HG03196 (cell line): ENCODE measurements around the gene SLC23A3.
"Not testable (repeated sequence)": the region's sequence is repeated elsewhere in the genome, so short reads cannot be mapped to it uniquely, and the experiment has no call there.

Experiments
- ATAC-seq: cut with Tn5 transposase; IDR thresholded peaks from one replicate; pipeline ENCODE4 v1.9.1; 2021; ENCODE audit not compliant: unreplicated experiment

The SLC23A3 gene

GRCh38 chr2:219205165-219205538 is 35.3 kb upstream of the SLC23A3 start:
- no peak for ATAC-seq

DNA sequence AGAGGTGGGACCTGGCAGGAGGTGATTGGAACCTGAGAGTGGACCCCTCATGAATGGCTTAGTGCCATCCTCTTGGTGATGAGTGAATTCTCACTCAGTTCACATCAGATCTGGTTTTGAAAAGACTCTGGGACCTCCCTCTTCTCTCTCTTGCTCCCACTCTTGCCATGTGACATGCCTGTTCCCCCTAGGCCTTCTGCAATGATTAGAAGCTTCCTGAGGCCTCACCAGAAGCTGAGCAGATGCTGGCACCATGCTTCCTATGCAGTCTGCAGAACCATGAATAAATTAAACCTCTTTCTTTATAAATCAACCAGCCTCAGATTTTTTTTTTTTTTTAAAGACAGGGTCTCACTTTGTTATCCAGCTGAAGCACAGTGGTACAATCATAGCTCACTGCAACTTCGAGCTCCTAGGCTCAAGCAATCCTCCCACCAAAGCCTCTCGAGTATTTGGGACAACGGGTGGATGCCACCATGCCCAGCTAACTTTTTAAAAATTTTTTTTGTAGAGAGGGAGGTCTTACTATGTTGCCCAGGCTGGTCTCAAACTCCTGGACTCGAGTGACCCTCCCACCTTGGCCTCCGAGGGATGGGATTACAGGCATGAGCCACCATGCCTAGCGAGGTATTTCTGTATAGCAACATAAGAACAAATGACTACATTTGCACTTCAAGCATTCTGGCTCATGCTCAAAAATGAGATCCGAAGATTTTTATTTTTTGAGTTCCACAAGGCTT is 34.8 kb upstream of the SLC23A3 start:
- no peak for ATAC-seq

- ATAC-seq: not testable (repeated sequence)
Measured at GRCh38 chr2:219201331-219201730, 31.5 kb upstream of the SLC23A3 start.

GRCh38 chr2:219200502-219201326 is 30.9 kb upstream of the SLC23A3 start:
- ATAC-seq: not testable (repeated sequence)

GRCh38 chr2:219199470-219200211 is 29.8 kb upstream of the SLC23A3 start:
- ATAC-seq: no peak

DNA sequence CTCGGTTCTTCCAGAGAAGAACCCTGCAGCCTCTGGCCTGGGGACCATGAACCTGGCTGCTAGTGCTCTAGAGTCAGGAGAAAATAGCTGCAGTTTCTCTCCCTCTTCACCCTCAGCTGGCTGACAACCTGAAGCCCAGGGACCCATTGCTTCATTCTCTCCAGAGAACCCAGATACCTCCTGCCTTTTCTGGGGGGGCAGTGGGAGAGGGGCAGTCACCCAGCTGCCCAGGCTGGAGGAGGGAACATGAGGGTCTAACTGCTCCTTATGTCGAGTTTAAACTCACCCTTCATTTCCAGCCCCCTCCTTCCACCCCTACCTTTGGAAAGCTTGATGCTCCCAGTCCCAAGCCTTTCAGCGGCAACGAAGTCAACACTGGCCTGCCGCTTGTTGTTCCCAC is 29.1 kb upstream of the SLC23A3 start:
- no peak for ATAC-seq

DNA sequence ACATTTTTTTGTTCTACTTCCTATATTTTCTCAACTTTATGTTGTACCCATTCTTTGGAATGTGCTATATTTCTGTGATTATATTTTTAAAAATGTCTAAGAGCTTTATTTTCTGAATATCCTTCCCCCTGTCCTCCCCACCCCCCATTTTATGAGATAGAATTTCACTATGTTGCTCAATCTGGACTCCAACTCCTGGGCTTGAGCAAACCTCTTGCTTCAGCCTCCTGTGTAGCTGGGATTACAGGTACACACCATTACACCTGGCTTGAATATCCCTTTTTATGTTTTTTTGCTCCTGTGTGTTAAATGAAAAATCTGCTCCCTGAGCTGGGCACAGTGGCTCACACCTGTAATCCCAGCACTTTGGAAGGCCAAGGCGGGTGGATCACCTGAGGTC is 27.6 kb upstream of the SLC23A3 start:
- ATAC-seq: no peak

DNA sequence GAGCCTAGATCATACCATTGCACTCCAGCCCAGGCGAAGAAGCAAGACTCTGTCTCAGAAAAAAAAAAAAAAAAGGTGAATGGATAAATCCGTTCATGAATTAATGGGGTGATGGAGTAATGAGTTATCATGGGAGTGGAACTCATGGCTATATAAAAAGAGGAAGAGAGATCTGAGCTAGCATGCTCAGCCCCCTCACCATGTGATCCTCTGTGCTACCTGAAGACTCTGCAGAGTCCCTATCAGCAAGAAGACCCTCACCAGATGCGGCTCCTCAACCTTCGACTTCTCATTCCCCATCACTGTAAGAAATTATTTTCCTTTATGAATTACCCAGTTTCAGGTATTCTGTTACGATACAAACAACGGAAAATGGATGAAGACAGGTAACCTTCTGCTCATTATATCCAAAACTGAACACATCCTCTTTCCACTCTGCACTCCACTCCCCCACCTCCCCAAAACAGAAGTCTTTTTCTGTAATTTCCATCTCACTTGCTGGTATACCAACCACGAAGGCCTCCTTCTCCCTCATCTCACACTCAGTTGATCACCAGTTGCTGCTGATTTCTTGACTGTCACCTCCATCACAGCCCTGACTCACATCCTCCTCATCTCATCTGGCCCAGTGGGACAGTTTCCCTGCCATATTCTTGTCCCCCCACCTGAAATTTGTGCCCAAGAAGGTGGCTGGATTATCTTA is 17.1 kb upstream of the SLC23A3 start:
- no peak for ATAC-seq

- ATAC-seq: no peak
Measured at GRCh38 chr2:219184121-219184520, 14.3 kb upstream of the SLC23A3 start.

- ATAC-seq: no peak
Measured at GRCh38 chr2:219183151-219183772, 13.4 kb upstream of the SLC23A3 start.

DNA sequence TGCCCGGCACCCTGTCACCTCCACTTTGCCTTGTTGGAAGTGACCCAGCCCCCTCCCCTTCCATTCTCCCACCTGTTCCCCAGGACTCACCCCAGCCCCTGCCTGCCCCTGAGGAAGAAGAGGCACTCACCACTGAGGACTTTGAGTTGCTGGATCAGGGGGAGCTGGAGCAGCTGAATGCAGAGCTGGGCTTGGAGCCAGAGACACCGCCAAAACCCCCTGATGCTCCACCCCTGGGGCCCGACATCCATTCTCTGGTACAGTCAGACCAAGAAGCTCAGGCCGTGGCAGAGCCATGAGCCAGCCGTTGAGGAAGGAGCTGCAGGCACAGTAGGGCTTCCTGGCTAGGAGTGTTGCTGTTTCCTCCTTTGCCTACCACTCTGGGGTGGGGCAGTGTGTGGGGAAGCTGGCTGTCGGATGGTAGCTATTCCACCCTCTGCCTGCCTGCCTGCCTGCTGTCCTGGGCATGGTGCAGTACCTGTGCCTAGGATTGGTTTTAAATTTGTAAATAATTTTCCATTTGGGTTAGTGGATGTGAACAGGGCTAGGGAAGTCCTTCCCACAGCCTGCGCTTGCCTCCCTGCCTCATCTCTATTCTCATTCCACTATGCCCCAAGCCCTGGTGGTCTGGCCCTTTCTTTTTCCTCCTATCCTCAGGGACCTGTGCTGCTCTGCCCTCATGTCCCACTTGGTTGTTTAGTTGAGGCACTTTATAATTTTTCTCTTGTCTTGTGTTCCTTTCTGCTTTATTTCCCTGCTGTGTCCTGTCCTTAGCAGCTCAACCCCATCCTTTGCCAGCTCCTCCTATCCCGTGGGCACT is 12.7 kb upstream of the SLC23A3 start:
- ATAC-seq: no peak

GRCh38 chr2:219181531-219181930 is 11.7 kb upstream of the SLC23A3 start:
- no peak for ATAC-seq

DNA sequence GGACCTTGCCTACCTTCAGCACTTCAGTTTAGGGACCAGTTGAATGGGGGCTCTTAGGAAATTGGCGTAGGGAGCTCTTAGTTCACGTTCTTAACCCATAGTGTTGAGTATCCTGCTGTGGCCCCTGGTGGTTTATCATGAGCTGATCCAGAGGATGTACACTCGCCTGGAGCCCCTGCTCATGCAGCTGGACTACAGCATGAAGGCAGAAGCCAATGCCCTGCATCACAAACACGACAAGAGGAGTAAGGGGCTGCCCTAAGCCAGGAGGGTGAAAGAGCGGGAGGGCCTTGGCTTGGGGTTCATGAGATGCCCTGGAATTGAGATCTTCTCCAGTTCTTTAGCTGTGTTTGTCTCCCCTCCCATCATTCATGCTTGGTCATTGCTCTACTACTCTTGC is 11.1 kb upstream of the SLC23A3 start:
- ATAC-seq: no peak

DNA sequence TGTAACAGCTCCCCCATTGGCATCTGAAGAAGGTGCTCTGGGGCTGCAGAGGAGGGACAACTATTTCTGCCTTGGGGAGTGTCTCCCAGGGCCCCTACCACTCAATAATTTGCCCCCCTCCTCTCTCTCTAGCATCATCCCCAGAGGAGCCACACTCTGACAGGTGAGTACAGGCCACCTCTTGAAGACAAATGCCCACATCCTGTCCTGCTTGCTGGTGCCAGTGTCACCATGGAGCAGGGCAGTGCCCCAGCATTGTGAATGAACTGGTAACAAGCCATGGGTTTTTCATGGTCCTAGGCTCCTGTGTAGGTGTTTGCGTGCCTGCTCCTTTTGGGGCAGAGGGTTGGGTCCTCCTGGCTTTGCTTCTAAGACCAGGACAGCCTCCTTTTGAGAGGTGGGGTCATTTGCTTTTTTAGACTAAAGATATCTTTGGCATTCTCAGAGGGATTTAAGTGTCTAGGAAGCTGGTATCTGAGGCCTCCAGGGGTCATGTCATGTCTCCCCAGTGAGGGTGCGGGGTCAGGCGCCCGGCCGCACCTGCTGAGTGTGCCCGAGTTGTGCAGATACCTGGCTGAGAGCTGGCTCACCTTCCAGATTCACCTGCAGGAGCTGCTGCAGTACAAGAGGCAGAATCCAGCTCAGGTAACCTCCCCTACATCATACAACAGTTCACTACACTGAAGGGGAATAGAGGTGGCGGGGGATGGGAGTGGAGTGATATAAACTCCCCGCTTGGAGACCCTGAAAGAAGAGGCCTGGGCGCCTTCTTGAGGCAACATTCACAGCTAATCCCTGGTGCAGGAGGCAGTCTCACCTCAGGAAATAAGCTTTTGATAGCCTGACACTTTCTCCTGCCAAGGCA is 10.0 kb upstream of the SLC23A3 start:
- ATAC-seq: no peak

DNA sequence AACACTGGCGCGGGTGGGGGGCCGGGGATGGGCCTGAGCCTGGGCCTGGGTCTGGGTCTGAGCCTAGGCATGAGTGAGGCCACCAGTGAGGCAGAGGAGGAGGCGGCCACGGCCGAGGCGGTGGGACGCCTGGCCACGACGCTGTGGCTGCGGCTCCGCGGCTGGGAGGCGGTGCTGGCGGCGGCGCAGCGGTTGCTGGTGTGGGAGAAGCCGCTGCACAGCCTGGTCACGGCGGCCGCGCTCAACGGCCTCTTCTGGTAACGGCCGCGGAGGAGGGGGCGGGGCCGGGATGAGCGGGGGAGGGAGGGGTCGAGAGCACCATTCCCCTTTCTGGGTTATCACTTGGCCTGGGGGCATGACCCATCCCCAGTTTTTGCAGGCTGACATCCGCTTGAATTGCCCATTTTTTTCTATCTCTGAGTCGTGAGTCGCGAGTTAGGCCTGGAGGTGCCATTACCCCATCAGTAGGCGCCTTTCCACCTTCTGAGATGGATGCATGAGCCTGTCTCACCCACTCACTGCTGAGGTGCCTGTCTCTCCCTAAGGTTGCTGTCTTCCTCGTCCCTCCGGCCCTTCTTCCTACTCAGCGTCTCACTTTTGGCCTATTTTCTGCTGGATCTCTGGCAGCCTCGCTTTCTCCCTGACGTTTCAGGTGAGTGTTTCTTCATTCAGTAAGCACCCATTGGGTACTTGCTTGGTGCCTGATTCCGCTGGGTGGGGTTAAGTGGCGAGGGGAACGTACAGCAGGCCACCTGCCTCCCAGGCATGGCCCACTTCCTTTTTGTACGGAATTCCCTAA is 8.7 kb upstream of the SLC23A3 start:
- ATAC-seq: peak; percentile 11

DNA sequence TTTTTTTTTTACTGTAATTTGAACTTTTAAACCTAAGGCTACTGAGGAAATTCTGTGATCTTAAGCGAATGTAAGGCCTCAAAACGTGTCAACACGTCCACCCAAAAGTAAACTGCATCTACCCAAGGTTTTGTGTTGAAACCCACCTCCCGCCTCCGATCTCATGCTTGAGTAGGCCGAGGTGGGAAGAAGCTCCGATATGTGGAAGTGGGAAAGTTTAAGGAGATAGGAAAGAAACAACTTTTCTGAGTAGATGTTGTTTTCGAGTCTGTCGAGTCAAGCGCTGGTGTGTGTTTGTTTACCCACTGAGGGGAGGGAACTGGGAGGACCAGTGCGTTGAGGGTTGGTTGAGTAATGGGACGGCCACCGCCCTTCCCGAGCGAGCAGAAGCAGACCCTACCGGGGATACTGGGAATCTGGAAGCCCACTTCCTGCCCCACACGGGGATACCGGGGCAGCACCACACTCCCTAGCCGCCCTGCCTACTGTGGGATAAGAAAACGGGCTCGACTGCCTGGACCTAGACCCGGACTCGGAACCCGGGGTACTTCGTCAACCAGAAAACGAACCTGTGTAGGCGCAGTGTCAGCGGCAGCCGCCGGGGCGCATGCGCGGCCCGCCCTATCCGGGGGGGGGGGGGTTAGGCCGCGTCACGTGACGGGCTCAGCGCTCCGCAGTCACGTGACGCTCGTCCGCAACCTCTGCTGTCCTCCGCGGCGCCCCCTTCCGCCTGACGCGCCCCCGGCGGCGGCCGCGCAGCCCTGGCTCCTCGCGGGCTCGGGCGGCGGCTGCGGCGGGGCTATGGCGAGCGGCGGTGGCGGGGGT is 7.9 kb upstream of the SLC23A3 start, which contains the start of gene RETREG2:
Gene RETREG2, plus strand, starts transcription at position 724 of the 825 bp plus-strand sequence. Its CDS starts 78 bp downstream, at position 802.
- ATAC-seq: peak; percentile 36
